HG02798 (cell line): ENCODE data around the gene TSTD1.
A peak's percentile ranks its signal among the peaks of the same experiment; 100 is the strongest.

Experiments
- ATAC-seq: cut with Tn5 transposase; IDR thresholded peaks from one replicate; pipeline ENCODE4 v1.9.1; 2021; ENCODE audit warnings: mild to moderate bottlenecking; ENCODE audit not compliant: unreplicated experiment, poor library complexity

Gene TSTD1, protein sequence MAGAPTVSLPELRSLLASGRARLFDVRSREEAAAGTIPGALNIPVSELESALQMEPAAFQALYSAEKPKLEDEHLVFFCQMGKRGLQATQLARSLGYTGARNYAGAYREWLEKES

GRCh38 chr1:161038523-161039153 is at the start of gene TSTD1:
Gene TSTD1 (minus strand): TSS chr1:161038964. CDS start chr1:161038889, 75 bp downstream.
- peak; percentile 90 for ATAC-seq

DNA sequence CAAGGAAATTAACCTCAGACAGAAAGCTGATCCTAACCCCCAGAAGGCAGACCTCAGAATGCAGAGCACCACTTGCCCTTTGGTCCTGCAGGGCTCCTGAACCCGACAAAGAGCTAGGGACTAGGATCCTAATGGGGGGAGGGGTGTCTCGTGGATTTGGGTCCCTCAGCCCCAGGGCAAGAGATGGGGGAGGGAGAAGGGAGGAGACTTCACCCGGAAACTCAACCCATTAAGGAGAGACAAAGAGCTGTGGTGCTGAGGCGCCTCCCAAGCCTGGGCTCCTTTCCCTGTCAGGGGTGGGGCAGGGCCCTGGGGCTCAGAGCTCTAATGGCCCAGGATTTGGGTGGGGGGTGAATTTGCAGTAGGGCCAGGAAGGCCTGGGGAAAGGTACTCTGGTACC is 47.7 kb upstream of the TSTD1 start:
- no peak for ATAC-seq

DNA sequence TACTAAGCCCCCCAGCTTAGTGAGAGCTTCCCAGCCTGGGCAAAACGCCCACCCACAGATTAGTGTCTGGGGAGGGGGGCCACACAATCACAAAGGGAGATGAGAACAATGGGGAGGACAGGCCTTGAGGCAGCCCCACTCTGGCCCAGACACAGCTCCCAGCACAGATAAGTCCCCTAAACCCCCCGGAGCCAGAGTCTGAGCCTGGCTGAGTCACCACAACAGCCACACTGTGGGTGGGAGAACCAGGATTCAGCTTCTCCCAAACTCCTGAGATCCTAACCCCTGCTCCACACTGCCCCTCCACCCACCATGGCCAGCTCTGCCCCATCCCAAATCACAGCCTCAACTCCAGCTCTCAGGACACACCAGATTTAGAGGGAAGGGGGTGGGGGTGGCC is 46.4 kb upstream of the TSTD1 start:
- no peak for ATAC-seq

- ATAC-seq, result no peak
Observed at GRCh38 chr1:161084597-161084988, 45.8 kb upstream of the TSTD1 start.

GRCh38 chr1:161083748-161084596 is 45.2 kb upstream of the TSTD1 start:
- ATAC-seq, result no peak

DNA sequence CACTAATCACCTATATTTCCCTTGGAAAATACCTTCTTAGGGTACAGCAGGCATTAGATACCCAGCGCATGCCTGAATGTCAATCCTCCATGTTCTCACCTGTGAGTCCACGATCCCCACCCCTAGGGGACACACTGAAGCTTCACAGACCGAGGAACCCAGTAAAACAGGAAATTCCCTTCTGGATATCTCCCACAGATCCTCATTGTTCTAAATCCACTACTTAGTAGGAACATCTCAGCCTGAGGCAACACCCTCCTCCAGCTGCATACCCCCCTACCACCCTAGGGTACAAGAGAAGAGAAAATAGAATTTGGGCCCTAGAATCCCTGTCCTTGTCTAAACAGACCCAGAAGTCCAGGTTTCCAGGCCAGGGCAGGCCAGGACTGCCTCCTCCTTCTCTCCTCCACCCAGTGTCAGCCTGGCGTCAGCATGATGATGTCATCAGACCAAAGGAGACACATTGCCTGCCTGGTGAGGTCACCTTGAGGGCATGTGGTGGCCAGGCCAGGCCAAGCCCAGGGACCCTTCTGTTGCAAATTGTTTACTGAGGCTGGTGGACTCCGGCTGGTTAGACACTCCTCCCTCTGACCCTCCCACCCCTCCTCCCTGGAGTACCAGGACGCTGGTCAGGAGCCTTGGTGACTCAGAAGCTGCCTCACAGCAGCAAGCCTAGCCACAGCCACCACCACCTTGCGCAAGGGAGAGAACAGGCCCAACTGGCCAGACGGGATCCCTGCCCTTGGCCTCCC is 44.4 kb upstream of the TSTD1 start:
- ATAC-seq, result no peak

GRCh38 chr1:161082483-161082882 is 43.7 kb upstream of the TSTD1 start:
- ATAC-seq, result no peak

GRCh38 chr1:161081519-161081918 is 42.8 kb upstream of the TSTD1 start:
- ATAC-seq, result no peak

GRCh38 chr1:161080441-161081405 is 42.0 kb upstream of the TSTD1 start:
- ATAC-seq, result no peak

DNA sequence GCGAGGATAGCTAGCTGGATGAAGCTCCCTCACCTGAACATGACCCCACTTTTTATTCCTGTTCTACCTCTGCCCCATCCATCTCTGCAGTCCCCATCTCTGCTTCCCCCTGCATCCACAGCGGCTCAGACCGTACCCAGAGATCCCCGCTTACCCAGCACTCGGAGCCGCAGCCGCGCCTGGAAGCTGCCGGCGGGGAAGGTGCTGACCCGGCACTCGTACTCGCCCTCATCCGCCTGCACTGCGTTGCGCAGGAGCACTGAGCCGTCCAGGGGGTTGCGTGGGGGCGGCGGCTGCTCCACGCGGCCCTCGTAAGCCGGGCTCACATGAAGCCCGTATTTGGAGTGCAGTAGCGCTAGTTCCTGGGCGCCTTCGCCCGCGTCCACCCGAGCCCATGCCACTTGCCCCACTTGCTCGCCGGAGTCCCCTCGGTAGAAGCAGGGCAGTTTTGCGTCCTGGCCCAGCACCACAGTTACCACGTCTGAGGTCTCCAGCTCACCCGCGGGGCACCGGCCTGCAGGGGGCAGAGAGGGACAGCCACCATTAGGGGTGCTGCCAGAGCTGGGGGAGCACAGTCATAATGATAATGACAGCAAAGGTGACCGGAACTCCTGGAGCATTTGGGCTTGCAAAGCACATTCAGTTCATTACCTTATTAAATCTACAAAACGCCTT is 40.8 kb upstream of the TSTD1 start:
- no peak for ATAC-seq

- ATAC-seq, result no peak
Observed at GRCh38 chr1:161077426-161077825, 38.7 kb upstream of the TSTD1 start.

DNA sequence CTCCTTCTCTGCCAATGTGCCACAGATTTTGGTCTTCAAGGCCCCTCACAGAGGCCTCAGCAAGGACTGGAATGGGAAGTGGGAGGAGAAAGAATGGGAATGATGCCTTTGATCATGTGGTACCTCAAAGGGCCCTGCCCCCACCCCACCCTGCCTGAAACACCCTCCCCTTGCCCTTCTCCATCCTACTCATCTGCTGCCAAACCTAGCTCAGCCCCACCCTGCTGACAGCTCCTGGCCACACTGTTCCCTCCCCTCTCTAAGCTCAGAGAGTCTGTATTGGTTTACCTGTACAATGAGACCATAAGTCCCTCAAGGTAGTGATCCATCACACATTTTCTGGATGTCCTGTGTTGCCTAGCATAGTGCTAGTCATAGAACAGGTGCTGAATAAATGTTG is 37.6 kb upstream of the TSTD1 start:
- no peak for ATAC-seq

DNA sequence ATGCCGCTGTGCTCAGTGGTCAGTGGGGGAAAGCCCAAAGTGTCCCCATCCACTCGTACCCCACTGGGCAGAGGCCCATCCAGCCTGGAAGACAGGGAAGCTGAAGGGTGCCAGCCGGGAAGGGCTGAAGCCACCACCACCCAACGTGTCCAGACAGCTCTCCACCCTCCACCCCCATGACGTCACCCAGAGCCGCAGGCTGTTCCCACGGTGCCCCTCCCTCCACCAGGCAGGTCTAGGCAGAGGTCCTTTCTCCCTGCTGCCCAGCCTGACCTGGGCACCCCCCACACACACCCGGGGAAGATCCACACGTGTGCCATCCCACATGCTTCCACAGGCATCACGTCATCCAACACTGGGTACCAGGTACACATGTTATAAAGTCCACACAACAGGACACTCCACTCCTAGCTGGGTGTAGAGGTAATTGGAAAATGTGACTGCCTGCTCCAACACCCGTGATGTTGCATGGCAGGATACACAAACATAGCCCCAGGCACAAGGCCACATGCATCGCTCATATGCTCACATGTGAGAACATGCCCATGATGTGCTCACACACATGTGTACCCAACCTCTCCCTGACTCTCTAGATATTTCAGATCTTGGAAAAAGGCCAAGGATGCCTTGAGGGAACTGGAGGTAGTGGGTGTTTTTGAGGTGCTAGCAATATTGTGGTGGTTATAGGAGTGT is 36.1 kb upstream of the TSTD1 start:
- no peak for ATAC-seq

DNA sequence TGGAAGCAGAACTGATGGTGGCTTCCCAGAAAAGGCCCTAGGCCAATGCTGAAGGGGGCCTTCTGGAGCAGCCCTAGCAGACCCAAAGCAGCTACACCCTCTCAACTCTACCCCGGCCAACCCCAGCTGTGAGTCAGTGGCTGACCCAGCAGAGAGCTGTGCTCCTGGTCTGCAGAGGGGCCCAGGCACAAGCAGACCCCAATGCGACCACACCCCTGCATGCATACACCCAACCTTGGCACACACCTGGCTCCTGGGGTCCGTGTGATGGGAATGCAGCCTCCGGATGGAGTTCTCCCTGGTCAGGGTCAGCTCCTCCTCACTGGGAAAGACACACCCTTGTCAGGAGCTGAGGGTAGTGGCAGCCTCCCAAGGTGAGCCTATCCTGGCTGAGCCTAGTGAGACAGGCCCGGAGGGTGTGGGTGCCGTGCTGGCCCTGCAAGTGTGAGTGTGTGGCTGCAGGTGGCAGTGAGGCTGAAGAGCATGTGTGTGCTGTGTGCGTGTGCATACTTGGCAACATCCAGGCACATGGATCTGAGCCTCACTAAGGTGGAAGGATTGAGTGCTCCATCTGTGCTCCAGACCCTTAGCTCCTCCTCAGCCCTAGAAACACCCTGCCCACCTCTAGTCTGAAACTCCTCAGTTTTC is 34.8 kb upstream of the TSTD1 start:
- no peak for ATAC-seq

DNA sequence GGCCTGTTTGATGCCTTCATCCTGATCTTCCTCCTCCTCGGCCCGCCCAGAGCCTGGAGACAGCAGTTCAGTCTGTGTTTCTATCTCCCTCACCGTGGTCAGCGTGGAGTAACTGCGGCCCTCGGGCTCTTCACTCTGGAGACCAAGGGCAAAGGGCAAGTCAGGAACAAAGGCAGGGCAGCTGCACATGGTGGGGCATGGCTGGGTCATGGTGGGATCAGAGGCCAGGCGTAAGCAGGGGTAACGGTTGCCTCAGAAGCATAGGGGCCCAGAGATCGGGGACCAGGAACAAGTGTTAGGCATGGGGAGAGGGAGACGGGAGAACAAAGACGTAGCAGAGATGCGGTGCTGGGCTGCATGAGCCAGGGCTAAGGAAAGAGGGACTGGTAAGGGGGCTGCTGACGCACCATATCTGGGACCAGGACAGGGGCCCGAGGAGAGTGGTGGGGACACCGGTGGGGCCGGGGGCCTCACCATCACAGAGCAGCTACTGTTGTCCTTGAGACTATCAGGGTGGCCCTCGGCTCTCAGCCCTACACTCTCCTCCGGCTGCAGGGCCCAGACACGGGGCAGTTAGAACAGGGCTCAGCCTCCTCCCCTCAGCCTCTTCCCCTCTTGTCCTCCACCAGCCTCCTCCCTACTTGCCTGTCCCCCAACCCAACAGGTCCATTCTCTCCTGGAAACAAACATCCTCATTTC is 34.1 kb upstream of the TSTD1 start:
- no peak for ATAC-seq

- no peak for ATAC-seq
Observed at GRCh38 chr1:161071886-161072371, 33.2 kb upstream of the TSTD1 start.

- no peak for ATAC-seq
Observed at GRCh38 chr1:161070761-161071160, 32.0 kb upstream of the TSTD1 start.
